Measurements from ENCODE around the gene C10orf88.

The C10orf88 gene

DNA sequence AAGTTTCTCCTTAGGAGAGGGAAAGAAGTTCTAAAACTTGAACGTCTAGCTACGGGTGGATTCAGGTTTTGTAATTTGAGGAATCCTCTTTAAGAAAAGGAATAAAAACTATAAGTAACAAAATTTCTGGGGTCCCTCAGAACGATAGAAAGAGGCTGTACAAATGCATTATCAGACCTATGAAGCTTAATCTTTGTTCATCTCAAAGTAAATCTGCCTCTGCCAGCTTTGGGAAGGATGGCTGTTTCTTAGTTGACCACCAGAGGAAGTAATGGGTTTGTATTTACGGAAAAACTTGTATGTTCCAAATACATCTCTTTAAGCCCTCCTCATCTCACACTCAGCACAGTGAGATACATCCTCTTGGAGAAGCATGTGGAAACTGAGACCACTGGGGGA, 27.0 kb upstream of the C10orf88 start:
- Histone ChIP-seq H3K79me2 (ENCODE audit: insufficient read depth, low read length) (no peaks in the 10 kb centered on the region), H2AFZ (ENCODE audit: low read length) (peak overlapping the region; percentile 71), H3K4me2 (ENCODE audit: low read depth, low read length, poor library complexity, severe bottlenecking) (peak overlapping the region; percentile 89), H3K9me2 (replicated peaks; ENCODE audit: low read depth, low read length) (no peaks in the 10 kb centered on the region), H3F3A (ENCODE audit: low read depth) (no peaks in the 10 kb centered on the region), H3K9me3 (ENCODE audit: insufficient read depth, low read depth, low read length) (no peaks in the 10 kb centered on the region), H4K20me1 (ENCODE audit: insufficient read depth, low read length, poor library complexity, severe bottlenecking) (no peaks in the 10 kb centered on the region), H3K36me3 (ENCODE audit: insufficient read depth, low read length) (peaks cover 3% of the 10 kb centered on the region; the same call in 1 of the 2 replicates), H3K9ac (ENCODE audit: low read depth, low read length, poor library complexity, severe bottlenecking) (peak overlapping the region; percentile 85), H3K27me3 (ENCODE audit: insufficient read depth, low read length, poor library complexity, severe bottlenecking) (no peaks in the 10 kb centered on the region), H3K4me3 (ENCODE audit: low read length, poor library complexity, severe bottlenecking) (peak overlapping the region; percentile 78), H3K4me1 (ENCODE audit: insufficient read depth, low read length, poor library complexity, severe bottlenecking) (peaks cover 17% of the 10 kb centered on the region)
- TF ChIP-seq, protein P1, sequence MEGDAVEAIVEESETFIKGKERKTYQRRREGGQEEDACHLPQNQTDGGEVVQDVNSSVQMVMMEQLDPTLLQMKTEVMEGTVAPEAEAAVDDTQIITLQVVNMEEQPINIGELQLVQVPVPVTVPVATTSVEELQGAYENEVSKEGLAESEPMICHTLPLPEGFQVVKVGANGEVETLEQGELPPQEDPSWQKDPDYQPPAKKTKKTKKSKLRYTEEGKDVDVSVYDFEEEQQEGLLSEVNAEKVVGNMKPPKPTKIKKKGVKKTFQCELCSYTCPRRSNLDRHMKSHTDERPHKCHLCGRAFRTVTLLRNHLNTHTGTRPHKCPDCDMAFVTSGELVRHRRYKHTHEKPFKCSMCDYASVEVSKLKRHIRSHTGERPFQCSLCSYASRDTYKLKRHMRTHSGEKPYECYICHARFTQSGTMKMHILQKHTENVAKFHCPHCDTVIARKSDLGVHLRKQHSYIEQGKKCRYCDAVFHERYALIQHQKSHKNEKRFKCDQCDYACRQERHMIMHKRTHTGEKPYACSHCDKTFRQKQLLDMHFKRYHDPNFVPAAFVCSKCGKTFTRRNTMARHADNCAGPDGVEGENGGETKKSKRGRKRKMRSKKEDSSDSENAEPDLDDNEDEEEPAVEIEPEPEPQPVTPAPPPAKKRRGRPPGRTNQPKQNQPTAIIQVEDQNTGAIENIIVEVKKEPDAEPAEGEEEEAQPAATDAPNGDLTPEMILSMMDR (conservative IDR thresholded peaks at IDR 0.05; ENCODE audit: low read length) = peak; percentile 55
- no peak for TF ChIP-seq EZH2phosphoT487 (IDR thresholded peaks at IDR 0.05; ENCODE audit: borderline replicate concordance)

DNA sequence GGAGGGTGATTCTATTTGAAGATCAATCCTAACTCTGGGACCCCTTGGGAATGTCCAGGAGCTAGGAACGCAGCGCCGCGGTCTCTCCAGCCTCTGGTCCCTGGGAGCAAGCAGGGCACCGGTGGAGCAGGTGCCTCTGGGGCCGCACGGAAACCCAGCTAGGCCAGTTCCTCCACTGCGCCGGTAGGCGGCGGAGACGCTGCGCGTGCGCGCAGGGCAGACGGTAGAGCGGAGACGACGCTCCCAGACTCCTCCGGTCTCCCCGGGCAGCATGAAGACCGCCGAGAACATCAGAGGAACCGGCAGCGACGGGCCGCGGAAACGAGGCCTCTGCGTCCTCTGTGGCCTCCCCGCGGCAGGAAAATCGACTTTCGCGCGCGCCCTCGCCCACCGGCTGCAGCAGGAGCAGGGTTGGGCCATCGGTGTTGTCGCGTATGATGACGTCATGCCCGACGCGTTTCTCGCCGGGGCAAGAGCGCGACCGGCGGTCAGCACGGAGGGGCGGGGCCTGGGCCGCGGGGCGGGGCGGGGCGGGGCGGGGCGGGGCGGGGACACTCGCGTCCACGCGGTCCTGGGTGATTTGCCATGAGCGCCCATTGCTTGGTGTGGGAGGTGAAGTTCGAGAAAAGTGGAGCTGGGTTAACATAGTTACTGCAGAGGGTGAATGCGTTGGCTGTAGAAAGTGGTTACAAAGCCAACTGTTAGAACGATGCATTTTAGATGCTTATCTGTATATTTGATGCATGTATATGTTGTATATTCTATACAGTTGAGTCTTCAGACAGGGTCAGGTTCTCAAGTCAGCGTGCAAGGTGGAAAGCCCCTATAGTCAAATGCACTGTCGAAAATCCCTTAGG, 26.4 kb upstream of the C10orf88 start, which contains the start of gene PSTK:
PSTK (plus strand) TSS at position 193 of the 857 bp plus-strand sequence; CDS start at position 272, 79 bp downstream.
- H3K27me3 ChIP-seq (ENCODE audit: insufficient read depth, low read length, poor library complexity, severe bottlenecking) = no peaks in the 10 kb centered on the region
- H3K4me1 ChIP-seq (ENCODE audit: insufficient read depth, low read length, poor library complexity, severe bottlenecking) = peaks cover 17% of the 10 kb centered on the region
- H3K4me2 ChIP-seq (ENCODE audit: low read depth, low read length, poor library complexity, severe bottlenecking) = peak within 1 kb of the TSS; percentile 94
- H3K9ac ChIP-seq (ENCODE audit: low read depth, low read length, poor library complexity, severe bottlenecking) = peak within 1 kb of the TSS; percentile 85
- H2AFZ ChIP-seq (ENCODE audit: low read length) = peak within 1 kb of the TSS; percentile 93
- peak within 1 kb of the TSS; percentile 78 for H3K4me3 ChIP-seq (ENCODE audit: low read length, poor library complexity, severe bottlenecking)
- H3F3A ChIP-seq (ENCODE audit: low read depth) = no peaks in the 10 kb centered on the region
- TF ChIP-seq, protein P1 (conservative IDR thresholded peaks at IDR 0.05; ENCODE audit: low read length) = peak; percentile 70
- no peak for TF ChIP-seq EZH2phosphoT487 (IDR thresholded peaks at IDR 0.05; ENCODE audit: borderline replicate concordance)
- H3K9me3 ChIP-seq (ENCODE audit: insufficient read depth, low read depth, low read length) = no peaks in the 10 kb centered on the region
- peaks cover 3% of the 10 kb centered on the region; the same call in 1 of the 2 replicates for H3K36me3 ChIP-seq (ENCODE audit: insufficient read depth, low read length)
- H4K20me1 ChIP-seq (ENCODE audit: insufficient read depth, low read length, poor library complexity, severe bottlenecking) = no peaks in the 10 kb centered on the region
- H3K9me2 ChIP-seq (replicated peaks; ENCODE audit: low read depth, low read length) = no peaks in the 10 kb centered on the region
- no peaks in the 10 kb centered on the region for H3K79me2 ChIP-seq (ENCODE audit: insufficient read depth, low read length)

DNA sequence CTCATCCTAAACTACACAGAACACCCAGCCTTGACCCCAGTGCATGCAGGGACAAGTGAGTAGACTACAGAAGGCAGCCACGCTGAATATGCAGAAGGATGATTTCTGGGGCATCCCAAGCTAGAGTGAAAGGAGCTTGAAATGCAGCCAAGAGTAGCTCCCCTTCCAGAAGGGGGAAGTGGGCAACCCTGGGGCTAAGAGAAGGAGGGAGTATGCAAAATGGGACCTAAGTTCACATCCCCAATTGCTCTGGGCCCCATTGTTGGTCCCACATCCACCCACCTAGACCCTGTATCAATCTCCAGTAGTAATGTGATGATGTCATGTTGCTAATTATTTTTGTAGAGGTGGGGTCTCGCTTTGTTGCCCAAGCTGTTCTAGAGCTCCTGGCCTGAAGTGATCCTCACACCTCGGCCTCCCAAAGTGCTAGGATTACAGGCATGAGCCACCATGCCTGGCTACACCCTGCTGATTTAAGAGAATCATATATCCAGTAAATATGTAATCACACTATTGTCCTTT, 20.6 kb upstream of the C10orf88 start:
- H3K4me1 ChIP-seq (ENCODE audit: insufficient read depth, low read length, poor library complexity, severe bottlenecking) = peaks cover 1% of the 10 kb centered on the region
- H3K4me2 ChIP-seq (ENCODE audit: low read depth, low read length, poor library complexity, severe bottlenecking) = no peak overlapping the region
- H3K9me3 ChIP-seq (ENCODE audit: insufficient read depth, low read depth, low read length) = no peaks in the 10 kb centered on the region
- H3K9ac ChIP-seq (ENCODE audit: low read depth, low read length, poor library complexity, severe bottlenecking) = no peak overlapping the region
- no peaks in the 10 kb centered on the region for H3K79me2 ChIP-seq (ENCODE audit: insufficient read depth, low read length)
- H3K4me3 ChIP-seq (ENCODE audit: low read length, poor library complexity, severe bottlenecking) = no peak overlapping the region
- H3K36me3 ChIP-seq (ENCODE audit: insufficient read depth, low read length) = no peaks in the 10 kb centered on the region
- no peaks in the 10 kb centered on the region for H3K27me3 ChIP-seq (ENCODE audit: insufficient read depth, low read length, poor library complexity, severe bottlenecking)
- no peaks in the 10 kb centered on the region for H3F3A ChIP-seq (ENCODE audit: low read depth)
- H3K9me2 ChIP-seq (replicated peaks; ENCODE audit: low read depth, low read length) = no peaks in the 10 kb centered on the region
- TF ChIP-seq, protein P1 (conservative IDR thresholded peaks at IDR 0.05; ENCODE audit: low read length) = no peak
- TF ChIP-seq EZH2phosphoT487 (IDR thresholded peaks at IDR 0.05; ENCODE audit: borderline replicate concordance) = no peak
- no peak overlapping the region for H2AFZ ChIP-seq (ENCODE audit: low read length)
- no peaks in the 10 kb centered on the region for H4K20me1 ChIP-seq (ENCODE audit: insufficient read depth, low read length, poor library complexity, severe bottlenecking)

All from Loucy (cell line).